Esophagus muscularis mucosa (tissue), 4 donors: ENCODE results near the gene GNG4. TPM values are rescaled to one million over a fixed set of nuclear protein-coding genes. Genes with fewer than 3 reads are reported as not detected.

Experiments
- DNase-seq: peaks from one replicate; pipeline ENCODE4 v3.0.0-alpha.2; 2017; ENCODE audit errors: extremely low spot score
- H3K27ac ChIP-seq, 4 donors: fragments of 200-600 bp; sonication (generic); replicated peaks in 1 of 4; 1 replicate in 3 of 4; 2 replicates in 1 of 4; pipeline ENCODE4 v1.5.1; 2016 to 2019; ENCODE audit warnings: mild to moderate bottlenecking in 1 of 4
- H3K27me3 ChIP-seq, 4 donors: fragments of 200-600 bp; sonication (generic); one replicate each; pipeline versions ENCODE4 v1.5.1 to v1.6.0; 2016 to 2019
- H3K36me3 ChIP-seq, 4 donors: fragments of 200-600 bp; sonication (generic); one replicate each; pipeline ENCODE4 v1.5.1; 2016 to 2019
- H3K4me1 ChIP-seq, 4 donors: fragments of 200-600 bp; sonication (generic); one replicate each; pipeline ENCODE4 v1.5.1; 2016 to 2019
- H3K4me3 ChIP-seq, 4 donors: fragments of 200-600 bp; sonication (generic); 1 replicate in 2 of 4; 2 replicates in 2 of 4; pipeline ENCODE4 v1.5.1; 2016 to 2019; ENCODE audit warnings: mild to moderate bottlenecking in 4 of 4, moderate library complexity in 1 of 4
- H3K9me3 ChIP-seq, 4 donors: fragments of 200-600 bp; sonication (generic); 1 replicate in 3 of 4; 2 replicates in 1 of 4; pipeline ENCODE4 v1.5.1; 2016 to 2019
- CTCF ChIP-seq, 3 experiments: fragments of 200-600 bp in 2 of 3; fragments of 450-650 bp in 1 of 3; sonication (generic) in 2 of 3; IDR thresholded peaks; one replicate each; pipeline ENCODE4 v1.5.1; 2017 to 2019; ENCODE audit warnings: antibody characterized with exemption in 3 of 3, mild to moderate bottlenecking in 2 of 3, moderate library complexity in 1 of 3
- EP300 ChIP-seq: sonication (generic); formaldehyde crosslinking; IDR thresholded peaks from one replicate; pipeline ENCODE4 v1.6.1; 2017; ENCODE audit warnings: antibody characterized with exemption
- POLR2A ChIP-seq: fragments of 450-650 bp; IDR thresholded peaks from one replicate; pipeline ENCODE4 v1.6.1; 2017; ENCODE audit warnings: antibody characterized with exemption, moderate library complexity, mild to moderate bottlenecking, low read depth
- POLR2AphosphoS5 ChIP-seq, 2 donors: sonication (generic); formaldehyde crosslinking; IDR thresholded peaks; one replicate each; pipeline ENCODE4 v1.6.1; 2017; ENCODE audit warnings: antibody characterized with exemption in 2 of 2
- WGBS: methylation state at CpG from one replicate; pipeline ENCODE4 v1.1.5; 2018; 5-methylcytosine and 5-hydroxymethylcytosine counted together
- intact Hi-C: fragments of 100-400 bp; cut with DNase I; formaldehyde crosslinking; loops from one replicate; pipeline ENCODE4 v1.15.1; 2023
- total RNA-seq, 4 donors: library from RNA; depleted of rRNA; stranded (reverse); fragments of >200 nt; gene quantifications; one replicate each; pipeline versions ENCODE4 v1.1.0 to v1.2.1, GENCODE V29; 2016

GNG4 gene
- total RNA-seq, 4 donors from 2014 or later, result 0.42 to 1.5 (median 0.76) TPM

GRCh38 chr1:235608278-235608677 lies 41.3 kb downstream of the GNG4 start:
- no peak for DNase-seq
- Histone ChIP-seq H3K4me3 (no peak overlapping the region), H3K4me1 (no peaks in the 10 kb centered on the region), H3K36me3 (no peaks in the 10 kb centered on the region), H3K9me3 (no peaks in the 10 kb centered on the region), H3K27ac (no peak overlapping the region), H3K27me3 (no peaks in the 10 kb centered on the region)
- TF ChIP-seq POLR2A (no peak), CTCF (IDR thresholded peaks at IDR 0.05) (no peak), POLR2AphosphoS5 (IDR thresholded peaks at IDR 0.05) (no peak)
- intact Hi-C loops, result no loop called here
- 51% methylated on average over 3 of the region's 3 CpGs for WGBS

DNA sequence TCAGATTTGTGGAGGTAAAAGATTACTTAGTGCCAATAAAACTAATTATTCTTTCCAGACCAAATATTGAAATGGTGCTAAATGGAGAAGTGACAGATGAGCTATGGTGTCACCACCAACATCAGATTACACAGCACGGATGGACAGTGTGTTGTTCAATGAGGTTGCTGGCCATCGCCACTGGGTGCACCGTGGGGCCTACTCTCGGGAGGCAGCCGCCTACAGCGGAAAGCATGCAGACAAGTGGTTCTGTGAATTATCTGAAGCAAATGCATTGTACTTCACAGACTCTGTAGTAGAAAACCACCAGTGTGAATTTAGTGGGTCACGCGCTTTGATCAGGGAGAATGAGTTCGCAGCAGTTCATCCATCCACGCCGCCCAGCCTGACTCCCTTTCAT lies 42.3 kb downstream of the GNG4 start:
- Histone ChIP-seq H3K27me3 (no peaks in the 10 kb centered on the region), H3K4me3 (no peak overlapping the region), H3K27ac (no peak overlapping the region), H3K4me1 (no peaks in the 10 kb centered on the region), H3K36me3 (no peaks in the 10 kb centered on the region), H3K9me3 (no peaks in the 10 kb centered on the region)
- intact Hi-C loops, result no loop called here
- 95% methylated on average over 11 of the region's 11 CpGs for WGBS
- TF ChIP-seq POLR2AphosphoS5 (IDR thresholded peaks at IDR 0.05), result no peak
- TF ChIP-seq EP300, result no peak
- TF ChIP-seq CTCF (IDR thresholded peaks at IDR 0.05), result no peak
- no peak for TF ChIP-seq POLR2A
- DNase-seq, result no peak

GRCh38 chr1:235601104-235601503 lies 48.5 kb downstream of the GNG4 start:
- Histone ChIP-seq H3K4me3 (no peak overlapping the region), H3K36me3 (no peaks in the 10 kb centered on the region), H3K4me1 (no peaks in the 10 kb centered on the region), H3K27ac (no peak overlapping the region), H3K27me3 (no peaks in the 10 kb centered on the region), H3K9me3 (no peaks in the 10 kb centered on the region)
- TF ChIP-seq CTCF (IDR thresholded peaks at IDR 0.05), result peak in 1 of 3 experiments; percentile 21
- TF ChIP-seq POLR2A, result no peak
- no peak for DNase-seq
- intact Hi-C loops, result no loop called here
- 79% methylated on average over 3 of the region's 5 CpGs for WGBS

DNA sequence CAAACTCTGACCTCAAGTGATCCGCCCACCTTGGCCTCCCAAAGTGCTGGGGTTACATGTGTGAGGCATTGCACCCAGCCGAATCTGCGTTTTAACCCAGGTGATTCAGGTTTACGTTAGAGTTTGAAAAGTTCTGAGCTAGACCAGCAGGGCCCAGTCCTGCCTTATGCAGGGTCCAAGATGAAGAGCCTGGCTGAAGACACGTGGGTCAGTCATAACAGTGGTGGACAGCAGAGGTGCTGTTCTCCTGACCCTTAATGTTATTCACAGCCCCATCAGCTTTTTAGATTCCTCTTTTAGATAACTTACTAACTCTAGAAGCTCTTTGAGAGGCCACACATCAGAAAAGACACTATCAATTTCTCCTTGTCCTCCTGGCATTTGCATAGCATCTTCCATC lies 50.0 kb downstream of the GNG4 start:
- Histone ChIP-seq H3K4me3 (no peak overlapping the region), H3K27ac (no peak overlapping the region), H3K27me3 (peaks cover 0 to 2% (median 0%) of the 10 kb centered on the region in 4 donors), H3K4me1 (no peaks in the 10 kb centered on the region), H3K9me3 (no peaks in the 10 kb centered on the region), H3K36me3 (no peaks in the 10 kb centered on the region)
- 94% methylated on average over 5 of the region's 5 CpGs for WGBS
- intact Hi-C loops, result no loop called here
- no peak for DNase-seq
- TF ChIP-seq POLR2AphosphoS5 (IDR thresholded peaks at IDR 0.05) (no peak), CTCF (IDR thresholded peaks at IDR 0.05) (no peak), EP300 (no peak), POLR2A (no peak)

GRCh38 chr1:235597867-235598553 lies 51.6 kb downstream of the GNG4 start:
- Histone ChIP-seq H3K9me3 (no peaks in the 10 kb centered on the region), H3K27me3 (peaks cover 0 to 6% (median 0%) of the 10 kb centered on the region in 4 donors), H3K36me3 (no peaks in the 10 kb centered on the region), H3K4me3 (no peak overlapping the region), H3K4me1 (no peaks in the 10 kb centered on the region), H3K27ac (no peak overlapping the region)
- DNase-seq, result no peak
- intact Hi-C loops, result no loop called here
- WGBS, result 89% methylated on average over 6 of the region's 7 CpGs
- TF ChIP-seq POLR2A (no peak), EP300 (no peak), CTCF (IDR thresholded peaks at IDR 0.05) (peak in 1 of 3 experiments; percentile 6)
